Hypothalamus (tissue), 51 donors: ENCODE results near the gene MANEAL.

Source experiments
- DNase-seq, 51 donors: peaks; one replicate each; lab custom pipeline; 2025; lab: John Stamatoyannopoulos, UW

Gene MANEAL

DNA sequence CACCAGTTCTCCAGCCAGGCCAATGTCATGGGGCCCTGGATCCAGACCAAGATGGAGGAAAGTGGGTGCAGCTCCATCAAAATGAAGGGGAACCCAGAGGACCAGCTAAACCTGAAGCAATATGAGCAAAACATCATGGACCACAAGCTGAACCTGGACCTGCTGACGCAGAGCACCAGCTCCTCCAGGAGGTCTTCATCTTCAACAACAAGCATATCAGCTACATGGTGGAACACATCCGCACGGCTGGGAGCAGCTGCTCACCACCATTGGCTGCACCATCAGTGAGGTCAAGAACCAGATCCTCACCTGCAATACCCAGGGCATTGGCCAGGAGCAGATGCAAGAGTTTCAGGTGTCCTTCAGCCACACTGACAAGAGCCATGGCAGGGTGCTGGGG is 15.0 kb upstream of the MANEAL start:
- DNase-seq, result no peak

DNA sequence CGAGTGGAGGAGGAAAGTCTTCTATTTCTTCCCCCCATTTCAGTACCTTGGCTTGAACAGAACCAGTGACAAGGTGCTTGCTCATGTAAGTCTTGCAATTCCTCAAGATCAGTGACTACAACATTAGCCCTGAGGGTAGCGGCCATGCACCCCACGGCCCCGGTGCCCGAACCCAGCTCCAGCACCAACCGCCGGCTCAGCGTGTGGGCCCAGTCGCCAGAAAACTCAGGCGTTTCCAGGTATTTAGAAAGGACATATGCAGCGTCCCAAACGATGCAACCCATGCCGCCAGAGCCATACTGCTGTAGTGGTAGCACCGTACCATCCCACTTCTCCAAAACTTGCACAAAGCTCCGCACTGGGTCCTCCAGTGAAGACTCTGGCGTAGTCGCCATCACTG is 11.2 kb upstream of the MANEAL start:
- no peak for DNase-seq

DNA sequence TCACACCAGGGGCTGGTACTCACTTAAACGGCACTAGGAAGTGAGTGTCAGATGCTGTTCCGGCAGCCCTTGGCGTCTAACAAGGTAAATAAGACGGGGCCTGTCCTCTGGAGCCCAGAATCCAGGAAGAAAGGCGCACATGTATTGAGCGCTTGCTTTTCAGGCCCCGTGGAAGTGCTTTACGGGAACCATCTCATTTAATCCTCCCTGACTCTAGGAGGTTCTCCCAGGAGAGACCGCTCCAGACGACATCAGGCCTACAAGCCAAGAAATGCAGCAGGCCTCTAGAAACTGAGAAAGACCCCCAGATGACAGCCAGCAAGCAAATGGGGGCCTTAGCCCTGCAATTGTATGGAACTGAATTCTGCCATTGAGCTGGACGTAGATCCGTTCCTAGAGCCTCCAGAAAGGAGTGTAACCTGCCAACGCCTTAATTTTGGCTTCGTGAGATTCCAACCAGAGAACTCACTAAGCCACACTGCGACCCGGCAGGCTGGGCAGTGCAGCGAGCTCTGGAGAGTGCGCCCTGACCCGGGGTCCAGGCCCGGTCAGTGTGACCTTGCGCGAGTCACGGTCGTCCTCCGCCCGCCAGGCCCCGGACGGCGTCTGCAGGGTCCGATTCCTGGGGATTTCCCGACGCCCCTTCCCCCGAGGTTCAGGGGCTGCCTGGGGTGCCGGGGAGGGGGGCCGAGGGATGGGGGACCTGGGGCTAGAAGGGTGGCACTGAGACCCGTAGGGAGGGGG is 532 bp upstream of the MANEAL start:
- DNase-seq, result no peak

DNA sequence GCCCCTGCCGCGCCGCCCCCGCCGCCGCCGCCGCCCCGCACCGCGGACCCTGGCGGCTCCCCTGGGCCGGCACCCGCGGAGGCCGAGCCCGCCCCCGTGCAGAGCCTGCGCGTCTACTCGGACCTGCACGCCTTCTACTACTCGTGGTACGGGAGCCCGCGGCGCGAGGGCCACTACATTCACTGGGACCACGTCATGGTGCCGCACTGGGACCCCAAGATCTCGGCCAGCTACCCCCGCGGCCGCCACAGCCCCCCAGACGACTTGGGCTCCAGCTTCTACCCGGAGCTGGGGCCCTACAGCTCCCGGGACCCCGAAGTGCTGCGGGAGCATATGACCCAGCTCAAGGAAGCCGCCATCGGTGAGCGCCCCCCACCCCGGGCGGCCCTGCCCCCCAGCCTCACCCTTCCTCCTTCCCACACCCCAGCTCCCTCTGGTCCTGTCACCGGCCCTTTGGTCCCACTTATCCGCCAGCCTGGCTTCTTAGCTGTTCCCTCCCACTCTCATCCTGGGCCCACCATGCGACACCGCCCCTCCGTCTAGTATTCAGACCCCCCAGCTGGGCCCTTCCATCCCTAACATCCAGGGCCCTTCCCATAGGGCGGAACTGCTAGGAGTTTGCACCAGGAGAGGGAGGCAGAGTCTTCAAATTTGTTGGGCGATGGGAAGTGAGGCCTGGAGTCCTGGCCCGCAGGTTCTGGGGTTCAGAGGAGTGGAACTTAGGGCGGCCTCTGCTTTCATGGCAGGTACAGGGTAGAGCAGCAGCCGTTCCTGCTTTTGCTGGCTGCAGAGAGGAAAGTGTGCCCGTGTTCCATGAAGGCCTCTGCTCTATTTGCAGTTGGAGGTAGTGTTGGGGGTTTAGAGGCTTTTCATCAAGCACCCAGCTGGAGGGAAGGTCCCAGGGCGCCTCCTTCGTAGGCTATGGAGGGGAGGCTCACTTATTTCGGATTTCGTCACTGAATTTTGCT is 1.0 kb downstream of the MANEAL start:
- peak in 5 of 51 donors; percentile 24 to 34 (median 28) for DNase-seq

DNA sequence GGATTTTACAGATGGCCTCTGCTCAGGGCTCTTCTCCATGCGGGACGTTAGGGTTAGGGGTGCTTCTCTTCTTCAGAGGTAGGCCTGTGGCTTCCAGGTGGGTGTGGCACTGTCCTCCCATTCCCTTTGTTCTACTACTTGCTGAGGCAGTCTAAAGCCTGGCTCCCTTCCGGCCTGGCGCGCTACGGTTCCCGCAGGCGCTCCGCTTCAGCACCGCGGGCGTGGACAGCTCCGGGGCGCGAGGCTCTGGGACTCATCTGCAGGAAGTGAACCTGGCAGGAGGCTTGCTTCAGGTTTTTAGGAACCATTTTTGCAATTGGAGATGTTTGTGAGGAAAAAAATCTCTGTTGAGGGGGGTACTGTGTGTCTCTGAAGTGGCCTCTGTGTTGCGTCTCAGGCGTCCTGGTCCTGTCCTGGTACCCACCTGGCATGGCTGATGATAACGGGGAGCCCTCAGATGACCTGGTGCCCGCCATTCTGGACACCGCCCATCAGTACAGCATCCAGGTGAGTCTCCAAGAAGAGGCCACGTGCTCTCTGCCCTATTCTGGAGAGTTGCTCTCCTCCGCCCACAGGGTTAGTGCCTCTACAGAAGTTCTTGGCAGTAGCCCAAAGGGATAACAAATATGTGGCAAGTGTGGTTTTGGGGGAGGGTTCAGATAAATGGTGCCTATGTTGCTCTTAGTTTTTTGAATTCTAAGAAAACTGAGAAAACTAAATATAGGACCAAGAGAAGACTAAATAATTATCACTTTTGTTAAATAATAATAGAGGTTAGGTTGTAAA is 1.9 kb downstream of the MANEAL start:
- DNase-seq, result peak in 19 of 51 donors; percentile 3 to 55 (median 13)

DNA sequence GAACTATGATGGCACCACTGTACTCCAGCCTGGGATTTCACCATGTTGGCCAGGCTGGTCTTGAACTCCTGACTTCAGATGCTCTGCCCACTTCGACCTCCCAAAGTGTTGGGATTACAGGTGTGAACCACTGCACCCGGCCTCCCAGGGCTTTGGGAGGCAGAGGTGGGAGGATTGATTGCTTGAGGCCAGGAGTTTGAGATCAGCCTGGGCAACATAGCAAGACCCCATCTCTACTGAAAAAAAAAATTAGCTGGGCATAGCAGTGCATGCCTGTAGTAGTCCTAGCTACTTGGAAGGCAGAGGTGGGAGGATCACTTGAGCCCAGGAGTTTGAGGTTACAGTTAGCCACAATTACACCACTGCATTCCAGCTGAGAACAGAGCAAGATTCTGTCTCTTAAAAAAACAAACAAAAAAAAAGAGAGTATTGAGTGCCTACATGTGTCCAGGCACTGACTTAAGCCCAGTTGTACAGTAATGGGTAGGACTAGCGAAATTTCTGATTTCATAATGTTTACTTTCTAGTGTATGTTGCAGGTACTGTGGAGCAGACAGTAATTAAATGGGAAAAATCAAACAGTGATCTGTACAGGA is 4.2 kb downstream of the MANEAL start:
- DNase-seq, result no peak

DNA sequence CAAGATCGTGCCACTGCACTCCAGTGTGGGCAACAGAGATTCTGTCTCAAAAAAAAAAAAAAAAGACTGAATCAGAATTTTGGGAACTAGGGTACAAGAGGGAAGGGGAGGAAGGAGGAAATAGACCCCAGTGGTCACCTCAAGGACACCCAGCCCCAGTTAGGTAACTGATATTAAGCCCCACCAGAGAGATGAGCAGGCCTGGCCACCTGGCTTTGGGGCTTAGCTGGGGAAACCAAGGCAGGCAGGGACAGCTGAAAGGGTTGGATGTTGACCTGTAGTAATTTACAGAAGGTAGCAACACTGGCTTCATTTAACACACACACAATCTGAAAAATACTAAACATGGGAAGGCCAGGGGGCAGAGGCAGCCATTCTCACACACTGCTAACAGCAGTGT is 8.8 kb downstream of the MANEAL start:
- no peak for DNase-seq

DNA sequence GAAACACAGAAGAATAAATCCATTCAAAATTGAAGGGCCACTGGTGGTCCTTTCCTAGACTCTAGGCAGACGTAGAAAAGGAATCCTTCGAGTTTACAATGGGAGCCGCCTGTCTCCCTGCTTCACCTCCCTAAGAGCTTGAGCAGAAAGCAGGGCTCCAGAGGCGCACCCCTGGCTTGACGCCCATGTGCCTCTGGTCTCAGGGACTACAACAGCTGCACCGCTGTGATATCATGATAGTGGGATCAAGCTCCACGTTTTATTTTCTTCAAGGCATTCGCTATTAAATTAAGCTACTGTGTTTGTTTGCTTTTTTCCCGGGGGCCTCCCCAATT is 13.5 kb downstream of the MANEAL start:
- no peak for DNase-seq

DNA sequence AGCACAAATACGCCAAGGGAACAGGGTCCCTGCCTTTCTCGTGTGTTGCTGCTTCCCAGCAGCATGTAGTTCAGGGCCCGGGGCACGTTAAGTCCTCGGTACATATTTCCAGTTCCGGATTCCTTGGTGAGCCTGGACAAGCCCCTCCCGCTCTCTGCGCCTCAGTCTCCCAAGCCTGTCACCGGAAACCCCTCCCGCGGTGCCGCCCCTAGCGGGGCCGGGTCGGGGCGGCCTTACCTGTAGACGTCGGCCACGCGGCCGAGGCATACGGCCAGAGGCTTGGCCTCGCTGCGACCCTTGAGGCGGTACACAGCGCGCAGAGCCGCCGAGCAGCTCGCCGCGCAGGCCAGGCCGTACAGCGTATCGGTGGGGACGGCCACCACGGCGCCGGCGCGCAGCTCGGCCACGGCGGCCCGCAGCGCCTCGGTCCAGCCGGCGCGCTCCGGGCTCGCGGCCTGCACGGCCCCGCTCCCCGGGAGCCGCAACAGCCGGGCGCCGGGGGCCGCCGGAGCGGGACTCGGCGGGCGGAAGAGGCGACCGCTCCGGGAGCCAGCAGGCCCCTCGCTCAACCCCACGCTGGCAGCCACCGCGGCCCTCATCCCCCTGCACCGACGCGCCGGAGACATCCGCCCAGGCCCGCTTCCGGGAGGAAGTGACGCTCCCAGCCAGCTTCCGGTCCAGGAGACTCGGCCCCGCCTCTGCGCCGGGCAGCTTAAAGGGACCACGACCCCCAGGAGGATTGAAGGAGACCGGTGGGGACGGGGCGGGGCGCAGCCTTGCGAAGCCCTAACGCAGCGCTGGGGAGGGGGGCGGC is 14.1 kb downstream of the MANEAL start, which contains the start of the genes C1orf122 and YRDC:
TSS of gene C1orf122 (plus strand) at position 236 of the 814 bp plus-strand sequence. CDS start 615 bp downstream, outside the sequence.
TSS of gene YRDC (minus strand) at position 654 of the 814 bp plus-strand sequence. CDS start at position 626, 28 bp downstream.
- DNase-seq, result peak; percentile 33 to 97 (median 91)

DNA sequence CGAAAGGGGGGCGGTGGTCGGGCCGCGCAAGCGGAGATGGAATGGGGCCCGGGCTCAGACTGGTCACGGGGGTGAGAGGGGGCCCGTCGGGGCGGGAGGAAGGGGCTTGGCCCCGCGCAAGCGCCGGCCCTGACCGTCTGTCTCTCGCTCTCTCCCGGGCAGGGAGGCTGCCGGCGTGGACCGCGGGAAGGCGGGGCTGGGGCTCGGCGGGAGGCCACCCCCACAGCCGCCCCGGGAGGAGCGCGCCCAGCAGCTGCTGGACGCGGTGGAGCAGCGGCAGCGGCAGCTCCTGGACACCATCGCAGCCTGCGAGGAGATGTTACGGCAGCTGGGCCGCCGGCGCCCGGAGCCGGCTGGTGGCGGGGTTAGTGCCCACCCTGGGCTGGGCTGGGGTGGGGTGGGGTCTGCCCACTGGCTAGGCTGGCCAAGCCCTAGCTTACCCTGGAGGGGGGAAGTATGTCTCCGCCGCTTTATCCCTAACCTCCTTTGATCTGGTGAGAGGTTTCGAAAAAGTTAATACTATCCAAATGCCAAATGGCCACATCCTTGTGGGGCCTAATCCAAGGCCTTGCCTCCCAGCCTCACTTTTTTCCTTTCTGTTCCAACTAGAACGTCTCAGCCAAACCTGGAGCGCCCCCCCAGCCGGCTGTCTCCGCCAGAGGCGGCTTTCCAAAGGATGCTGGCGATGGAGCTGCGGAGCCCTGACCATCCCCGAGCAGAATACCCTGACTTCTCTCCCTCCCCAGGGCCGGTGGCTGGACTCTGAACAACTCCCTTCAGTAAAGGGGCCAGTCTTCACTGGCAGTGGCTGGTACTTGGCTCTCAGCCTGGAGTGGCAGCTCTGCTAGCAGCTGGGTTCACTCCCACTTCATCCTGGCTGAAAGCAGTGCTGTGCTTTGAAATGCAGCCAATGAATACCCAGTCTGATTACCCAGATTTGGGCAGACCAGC is 15.0 kb downstream of the MANEAL start:
- peak in 48 of 51 donors; percentile 35 to 96 (median 83) for DNase-seq

DNA sequence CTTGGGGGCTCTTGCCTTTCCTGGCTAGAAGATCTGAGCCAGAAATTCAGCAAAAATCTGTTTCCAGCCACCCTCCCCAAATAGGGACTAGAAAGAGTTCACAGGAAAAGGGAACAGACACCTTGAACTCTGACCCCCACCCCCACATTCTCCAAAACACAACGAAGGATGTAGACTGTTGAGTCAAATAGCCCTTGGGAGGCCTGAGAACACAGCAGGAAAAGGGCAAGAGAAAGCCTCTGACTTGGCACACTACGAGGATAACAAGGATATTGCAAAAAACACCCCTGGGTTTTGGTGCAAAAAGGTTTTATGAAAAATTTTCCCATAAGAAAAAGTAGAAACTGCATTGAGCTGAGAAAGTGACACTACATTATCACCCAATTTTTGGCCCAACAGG is 16.3 kb downstream of the MANEAL start:
- DNase-seq, result no peak

DNA sequence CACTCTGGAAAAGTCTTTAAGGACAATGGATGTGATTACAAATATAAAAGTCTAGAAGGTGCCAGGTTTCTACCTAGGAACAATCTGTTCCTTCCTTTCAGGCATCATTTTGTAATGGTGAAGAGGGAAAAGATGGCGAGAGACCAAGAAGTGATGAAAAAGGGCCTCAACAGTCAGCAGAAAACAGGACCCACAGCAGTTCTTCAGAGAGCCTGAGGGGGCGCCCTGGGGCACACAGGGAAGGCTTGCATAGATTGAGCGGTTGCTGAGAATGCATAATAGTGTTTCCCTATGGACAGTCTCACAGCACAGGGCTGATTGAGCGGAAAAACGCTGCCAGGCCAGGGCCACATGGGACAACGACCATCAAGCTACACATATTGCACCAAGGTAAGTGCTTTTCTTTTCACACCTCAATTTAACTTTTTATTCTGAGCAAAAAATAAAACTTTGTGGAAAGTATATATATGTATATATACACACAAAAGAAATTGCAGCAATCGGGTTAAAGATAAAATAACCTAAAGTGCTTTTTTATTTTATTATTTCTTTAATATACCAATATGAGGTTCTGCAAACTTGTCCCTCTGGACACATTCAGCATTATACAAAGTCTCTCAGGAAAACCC is 17.5 kb downstream of the MANEAL start:
- peak in 33 of 51 donors; percentile 4 to 72 (median 43) for DNase-seq

DNA sequence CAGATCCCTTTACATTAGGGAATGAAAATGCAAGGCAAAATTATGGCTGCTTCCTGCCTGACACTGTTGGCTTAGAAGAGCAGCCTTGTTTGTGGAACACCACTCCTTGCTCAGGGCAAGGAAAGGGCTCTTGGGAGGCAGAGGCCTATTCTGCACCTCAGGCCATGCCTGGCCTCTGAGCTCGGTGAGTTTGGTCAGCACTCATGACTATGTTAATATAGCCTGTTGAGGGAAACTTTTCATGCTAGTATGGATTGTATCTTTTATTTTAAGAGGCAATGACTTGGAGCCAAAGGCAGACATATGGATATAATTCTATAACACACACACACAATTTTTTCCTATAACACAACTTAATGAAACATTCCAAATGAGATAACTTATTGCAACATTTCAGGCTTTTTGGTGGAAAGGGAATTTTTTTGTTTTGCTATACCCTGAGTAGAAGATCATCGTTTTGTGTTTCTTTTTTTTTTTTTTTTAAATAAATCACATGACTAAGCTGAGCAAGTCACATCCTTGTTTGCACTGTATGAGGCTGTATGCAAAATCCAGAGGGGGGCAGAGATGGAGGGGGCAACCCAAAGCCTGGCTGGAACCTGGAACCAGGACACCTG is 20.0 kb downstream of the MANEAL start:
- DNase-seq, result no peak

DNA sequence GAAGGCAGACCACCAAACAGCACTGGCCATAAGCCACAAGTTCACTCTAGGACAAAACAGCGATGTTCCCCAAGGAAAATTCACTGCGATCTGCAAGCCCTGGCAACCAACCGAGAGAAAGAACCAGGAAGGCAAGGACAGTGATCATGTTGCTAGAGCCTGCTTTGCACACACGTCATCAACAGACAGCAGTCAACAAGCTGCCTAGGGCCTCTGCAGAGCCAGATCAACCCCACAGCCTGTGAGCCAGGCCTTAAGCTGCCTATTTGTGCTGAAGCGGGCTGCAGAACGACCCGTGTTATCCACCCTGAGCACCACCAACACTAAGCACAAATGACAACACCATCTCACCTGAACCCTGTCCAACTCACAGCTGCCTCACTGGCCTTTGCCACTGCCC is 20.6 kb downstream of the MANEAL start:
- DNase-seq, result peak in 25 of 51 donors; percentile 6 to 62 (median 21)

DNA sequence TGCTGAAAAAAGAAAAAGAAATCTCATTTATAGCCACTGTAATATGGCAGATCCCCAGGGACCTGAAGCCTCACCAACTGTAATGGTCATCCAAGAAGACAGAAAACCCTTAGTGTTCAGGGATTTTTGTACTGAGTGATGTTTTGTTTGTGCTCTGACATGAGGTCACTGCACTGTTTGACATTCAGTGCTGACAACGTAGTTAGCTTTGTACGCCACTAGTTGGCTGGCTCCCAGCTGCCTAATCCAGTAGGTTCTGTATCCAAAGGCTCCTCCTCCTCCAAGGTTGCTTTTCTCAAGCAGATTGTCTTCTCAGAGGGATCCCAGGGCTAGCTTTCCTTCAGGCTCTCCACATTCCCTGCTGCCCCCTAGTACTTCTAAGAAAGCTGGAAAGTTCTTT is 23.8 kb downstream of the MANEAL start:
- peak in 37 of 51 donors; percentile 6 to 78 (median 42) for DNase-seq

DNA sequence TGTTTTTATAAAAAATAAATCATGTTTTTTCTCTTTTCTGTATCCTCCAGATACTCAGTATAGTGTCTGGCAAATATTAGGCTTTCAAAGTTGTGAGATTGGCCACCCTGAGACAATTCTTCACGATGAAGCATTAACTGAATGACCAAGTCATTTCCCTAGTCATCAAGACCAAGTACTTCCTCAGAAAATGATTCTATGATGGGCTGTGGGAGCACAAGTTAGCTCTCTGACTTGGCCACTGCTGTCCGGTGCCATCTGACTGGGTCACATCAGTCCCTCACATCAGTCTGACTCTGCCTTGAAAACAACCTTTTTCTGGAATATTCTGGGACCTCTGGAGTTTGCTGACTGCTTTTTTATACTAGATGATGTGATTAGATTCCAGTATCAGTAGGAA is 27.8 kb downstream of the MANEAL start:
- DNase-seq, result no peak
